H9 (cell line): ENCODE data around the gene PABPN1. TPM values are rescaled to one million over a fixed set of nuclear protein-coding genes. Genes with fewer than 3 reads are reported as not detected.
A peak's percentile ranks its signal among the peaks of the same experiment; 100 is the strongest.

Experiments used
- DNase-seq: peaks from one replicate; pipeline ENCODE4 v3.0.0-alpha.2; 2017
- H2AFZ ChIP-seq: one replicate; pipeline ENCODE4 v1.6.1; 2013; ENCODE audit warnings: mild to moderate bottlenecking, low read length, control low read depth, moderate library complexity
- H2AK5ac ChIP-seq: 2 replicates; pipeline ENCODE4 v1.6.1; 2013; ENCODE audit warnings: low read length, control low read depth, mixed read lengths; ENCODE audit not compliant: insufficient read length
- H2BK120ac ChIP-seq: one replicate; pipeline ENCODE4 v1.6.1; 2013; ENCODE audit warnings: low read depth, mild to moderate bottlenecking, low read length, control low read depth, inconsistent platforms; ENCODE audit not compliant: poor library complexity, severe bottlenecking
- H2BK12ac ChIP-seq: 2 replicates; pipeline ENCODE4 v1.6.1; 2013; ENCODE audit warnings: low read length, control low read depth, mixed read lengths, low read depth; ENCODE audit not compliant: insufficient read length
- H2BK15ac ChIP-seq: 2 replicates; pipeline ENCODE4 v1.6.1; 2013; ENCODE audit warnings: low read depth, low read length, control low read depth
- H2BK20ac ChIP-seq: one replicate; pipeline ENCODE4 v1.6.1; 2013; ENCODE audit warnings: low read depth, mild to moderate bottlenecking, low read length, control low read depth, inconsistent platforms; ENCODE audit not compliant: poor library complexity, severe bottlenecking
- H2BK5ac ChIP-seq: 2 replicates; pipeline ENCODE4 v1.6.1; 2013; ENCODE audit warnings: low read length, control low read depth, mixed read lengths; ENCODE audit not compliant: insufficient read length
- H3K14ac ChIP-seq: 2 replicates; pipeline ENCODE4 v1.6.1; 2013; ENCODE audit warnings: low read length, control low read depth; ENCODE audit not compliant: insufficient read depth
- H3K18ac ChIP-seq: 2 replicates; pipeline ENCODE4 v1.6.1; 2013; ENCODE audit warnings: low read depth, mild to moderate bottlenecking, mixed read lengths, low read length, control low read depth; ENCODE audit not compliant: insufficient read length
- H3K23ac ChIP-seq: 2 replicates; pipeline ENCODE4 v1.6.1; 2013; ENCODE audit warnings: low read length, control low read depth, mixed read lengths, low read depth; ENCODE audit not compliant: insufficient read length
- H3K23me2 ChIP-seq: 2 replicates; pipeline ENCODE4 v1.6.1; 2013; ENCODE audit warnings: low read depth, mild to moderate bottlenecking, mixed read lengths, low read length, control low read depth; ENCODE audit not compliant: insufficient read length, poor library complexity, severe bottlenecking
- H3K27ac ChIP-seq: 2 replicates; pipeline ENCODE4 v1.5.1; 2013; ENCODE audit warnings: low read length, control low read depth, mixed read lengths, low read depth; ENCODE audit not compliant: insufficient read length
- H3K27me3 ChIP-seq: 2 replicates; pipeline ENCODE4 v1.6.1; 2013; ENCODE audit warnings: low read length, control low read depth, inconsistent platforms; ENCODE audit not compliant: insufficient read depth
- H3K4ac ChIP-seq: 2 replicates; pipeline ENCODE4 v1.6.1; 2013; ENCODE audit warnings: low read depth, mild to moderate bottlenecking, control low read depth, inconsistent platforms, low read length, moderate library complexity
- H3K4me1 ChIP-seq: 2 replicates; pipeline ENCODE4 v1.6.1; 2013; ENCODE audit warnings: low read length, control low read depth, inconsistent platforms; ENCODE audit not compliant: insufficient read depth
- H3K4me2 ChIP-seq: 2 replicates; pipeline ENCODE4 v1.6.1; 2013; ENCODE audit warnings: low read length, control low read depth, mixed read lengths; ENCODE audit not compliant: insufficient read length, insufficient read depth
- H3K56ac ChIP-seq: 2 replicates; pipeline ENCODE4 v1.6.1; 2013; ENCODE audit warnings: low read depth, mild to moderate bottlenecking, mixed read lengths, low read length, control low read depth; ENCODE audit not compliant: insufficient read length
- H3K79me1 ChIP-seq: 2 replicates; pipeline ENCODE4 v1.6.1; 2013; ENCODE audit warnings: low read depth, mild to moderate bottlenecking, moderate library complexity, low read length, control low read depth, inconsistent platforms; ENCODE audit not compliant: insufficient read depth, poor library complexity, severe bottlenecking
- H3K79me2 ChIP-seq: 2 replicates; pipeline ENCODE4 v1.6.1; 2013; ENCODE audit warnings: low read length, control low read depth, inconsistent platforms; ENCODE audit not compliant: insufficient read depth
- H3K9ac ChIP-seq: 2 replicates; pipeline ENCODE4 v1.6.1; 2013; ENCODE audit warnings: low read length, control low read depth, mixed read lengths; ENCODE audit not compliant: insufficient read length; ENCODE audit errors: extremely low read depth
- H3K9me3 ChIP-seq: one replicate; pipeline ENCODE4 v1.6.1; 2013; ENCODE audit warnings: low read depth, low read length, inconsistent platforms; ENCODE audit not compliant: control insufficient read depth
- H3T11ph ChIP-seq: one replicate; pipeline ENCODE4 v1.6.1; 2013; ENCODE audit warnings: mild to moderate bottlenecking, low read length, control low read depth, inconsistent platforms
- H4K20me1 ChIP-seq: one replicate; pipeline ENCODE4 v1.6.1; 2013; ENCODE audit not compliant: control insufficient read depth, insufficient read length, insufficient read depth
- H4K5ac ChIP-seq: 2 replicates; pipeline ENCODE4 v1.6.1; 2013; ENCODE audit warnings: low read depth, mild to moderate bottlenecking, mixed read lengths, low read length, control low read depth; ENCODE audit not compliant: insufficient read length
- H4K8ac ChIP-seq: replicated peaks from 2 replicates; pipeline ENCODE4 v1.6.1; 2013; ENCODE audit warnings: low read length, control low read depth, mixed read lengths, low read depth; ENCODE audit not compliant: insufficient read length
- H4K91ac ChIP-seq: 2 replicates; pipeline ENCODE4 v1.6.1; 2013; ENCODE audit warnings: low read depth, mild to moderate bottlenecking, moderate library complexity, mixed read lengths, low read length, control low read depth; ENCODE audit not compliant: insufficient read length
- H3K27ac Mint-ChIP-seq, 3 experiments: 2 replicates in 2 of 3; 3 replicates in 1 of 3; pipeline ENCODE4 v1.8.0; 2020 to 2021; ENCODE audit warnings: mixed read lengths in 3 of 3, mild to moderate bottlenecking in 1 of 3, moderate library complexity in 1 of 3
- H3K27me3 Mint-ChIP-seq: 2 replicates; pipeline ENCODE4 v1.8.0; 2021; ENCODE audit warnings: low read depth, mild to moderate bottlenecking, moderate library complexity, mixed read lengths
- H3K36me3 Mint-ChIP-seq, 3 experiments: 2 replicates in 2 of 3; 3 replicates in 1 of 3; pipeline ENCODE4 v1.8.0; 2020 to 2021; ENCODE audit warnings: low read depth in 3 of 3, mixed read lengths in 3 of 3; ENCODE audit not compliant: insufficient read depth in 1 of 3
- H3K4me1 Mint-ChIP-seq, 2 experiments: 2 replicates each; pipeline ENCODE4 v1.8.0; 2020; ENCODE audit warnings: mixed read lengths in 2 of 2
- H3K4me3 Mint-ChIP-seq, 2 experiments: 2 replicates in 1 of 2; 3 replicates in 1 of 2; pipeline ENCODE4 v1.8.0; 2020 to 2021; ENCODE audit warnings: mild to moderate bottlenecking in 2 of 2, mixed read lengths in 2 of 2, moderate library complexity in 1 of 2
- H3K9me3 Mint-ChIP-seq, 2 experiments: 2 replicates in 1 of 2; 3 replicates in 1 of 2; pipeline ENCODE4 v1.8.0; 2020; ENCODE audit warnings: mild to moderate bottlenecking in 2 of 2, mixed read lengths in 2 of 2, moderate library complexity in 1 of 2
- CTCF ChIP-seq: fragments of 200-600 bp; sonication (generic); conservative IDR thresholded peaks from 3 replicates; pipeline ENCODE4 v1.8.0; 2021; ENCODE audit warnings: antibody characterized with exemption, mild to moderate bottlenecking
- WGBS: extraction: QIAGEN DNeasy Blood & Tissue Kit; methylation state at CpG from one replicate; pipeline ENCODE4 v1.1.7; 2013; ENCODE audit warnings: missing lambda C conversion rate, low lambda C conversion rate, mixed read lengths; ENCODE audit not compliant: insufficient read length; ENCODE audit errors: extremely low coverage; 5-methylcytosine and 5-hydroxymethylcytosine counted together
- total RNA-seq: library from RNA; stranded (reverse); gene quantifications from 2 replicates; pipeline ENCODE4 v1.2.1, GENCODE V29; 2021

PABPN1 gene
- total RNA-seq, 1 experiment from 2014 or later, result 333 TPM

GRCh38 chr14:23358553-23359166 is 37.4 kb downstream of the PABPN1 start:
- H2BK5ac ChIP-seq, result no peak overlapping the region
- H3T11ph ChIP-seq, result no peak overlapping the region
- peak; percentile 13 for DNase-seq
- peaks cover 15% of the 10 kb centered on the region for H3K27me3 Mint-ChIP-seq
- peak overlapping the region in 1 of 3 experiments; percentile 67; a peak in 2 of 7 replicates for H3K27ac Mint-ChIP-seq
- H3K18ac ChIP-seq, result no peak overlapping the region
- H3K36me3 Mint-ChIP-seq, result peaks cover 18 to 58% (median 43%) of the 10 kb centered on the region in 3 experiments
- no peaks in the 10 kb centered on the region for H3K4me1 ChIP-seq
- no peaks in the 10 kb centered on the region for H3K79me2 ChIP-seq
- no peak overlapping the region for H3K4ac ChIP-seq
- no peak overlapping the region for H4K5ac ChIP-seq
- no peaks in the 10 kb centered on the region for H4K20me1 ChIP-seq
- no peak overlapping the region for H3K4me2 ChIP-seq
- no peak overlapping the region for H3K4me3 Mint-ChIP-seq
- H3K27ac ChIP-seq, result no peak overlapping the region
- no CpG with 5 or more reads among the region's 12 CpGs for WGBS
- no peak overlapping the region for H2AK5ac ChIP-seq
- H2BK12ac ChIP-seq, result no peak overlapping the region
- no peaks in the 10 kb centered on the region for H3K9me3 ChIP-seq
- no peak overlapping the region for H2AFZ ChIP-seq
- no peak overlapping the region for H4K91ac ChIP-seq
- peaks cover 15 to 18% of the 10 kb centered on the region in 2 experiments for H3K4me1 Mint-ChIP-seq
- H3K9me3 Mint-ChIP-seq, result no peaks in the 10 kb centered on the region
- H3K56ac ChIP-seq, result no peak overlapping the region
- no peak overlapping the region for H3K23ac ChIP-seq
- no peaks in the 10 kb centered on the region for H3K79me1 ChIP-seq
- no peak overlapping the region for H4K8ac ChIP-seq
- no peak for TF ChIP-seq CTCF
- no peaks in the 10 kb centered on the region; the same call in 1 of the 2 replicates for H3K27me3 ChIP-seq
- no peak overlapping the region for H3K14ac ChIP-seq
- no peak overlapping the region for H2BK120ac ChIP-seq
- H3K23me2 ChIP-seq, result no peaks in the 10 kb centered on the region
- no peak overlapping the region for H3K9ac ChIP-seq
- H2BK15ac ChIP-seq, result no peak overlapping the region
- no peak overlapping the region for H2BK20ac ChIP-seq
